ENCODE results near the gene CAMK2N1.
"Not testable (repeated sequence)": the region's sequence is repeated elsewhere in the genome, so short reads cannot be mapped to it uniquely, and the experiment has no call there.

The CAMK2N1 gene

GRCh38 chr1:20485527-20486456 lies at the start of gene CAMK2N1:
TSS of gene CAMK2N1 (minus strand) at chr1:20486210. CDS start at chr1:20485379, 831 bp downstream.
- DNase-seq (ENCODE audit: low read depth, low spot score): peak; percentile 86

DNA sequence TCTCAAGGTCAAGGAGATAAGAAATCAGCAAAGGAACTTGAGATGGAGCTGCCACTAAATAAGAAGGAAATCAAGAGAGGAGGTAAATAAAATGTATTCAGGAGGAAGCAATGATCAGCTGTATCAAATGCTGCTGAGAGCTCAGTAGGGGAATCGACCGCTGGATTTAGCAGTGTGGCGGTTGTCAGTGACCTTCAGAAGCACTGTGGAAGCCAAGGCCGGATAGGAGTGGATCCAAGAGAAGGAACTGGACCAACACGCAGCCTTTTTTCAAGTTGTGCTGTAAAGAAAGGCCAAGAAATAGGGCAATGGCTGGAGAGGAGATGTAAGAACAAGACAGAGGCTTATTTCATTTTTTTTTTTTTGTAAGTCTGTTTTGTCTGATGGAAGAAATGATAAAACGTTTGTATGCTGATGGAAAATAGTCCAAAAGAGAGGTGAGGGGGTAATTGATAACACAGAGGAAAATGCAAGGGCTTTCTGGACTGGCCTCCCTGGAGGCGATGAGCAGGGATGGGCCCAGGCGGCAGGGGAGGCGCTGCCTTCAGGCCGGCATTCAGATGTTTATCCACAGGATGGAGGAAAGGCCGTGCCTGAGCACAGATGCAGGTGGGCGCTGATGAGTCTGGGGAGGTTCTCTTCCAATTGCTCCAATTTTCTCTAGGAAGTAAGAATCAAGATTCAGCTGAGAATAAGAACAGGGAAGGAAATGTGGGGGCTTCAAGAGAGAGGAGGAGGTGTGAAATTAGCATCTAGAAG lies 48.8 kb upstream of the CAMK2N1 start:
- no peak for DNase-seq (ENCODE audit: low read depth, low spot score)

DNA sequence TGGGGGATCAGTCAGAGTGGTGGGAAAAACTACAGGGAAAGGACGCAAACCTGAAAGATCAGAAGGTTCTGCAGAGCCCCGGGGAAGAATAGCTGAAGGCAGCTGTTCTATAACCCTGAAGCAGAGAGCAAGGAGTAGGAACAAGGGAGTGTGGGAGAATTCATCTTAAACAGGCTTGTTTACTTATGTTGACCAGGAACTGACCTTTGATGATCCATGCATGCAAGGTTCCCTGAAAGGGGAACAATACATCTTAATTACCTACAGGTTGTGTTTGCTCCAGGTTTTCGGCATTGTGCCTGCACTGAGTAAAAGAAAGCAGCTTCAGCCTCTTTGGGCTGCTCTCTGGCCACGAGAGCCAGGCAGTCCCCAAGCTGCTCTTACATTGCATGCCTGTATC lies 47.6 kb upstream of the CAMK2N1 start:
- no peak for DNase-seq (ENCODE audit: low read depth, low spot score)

DNA sequence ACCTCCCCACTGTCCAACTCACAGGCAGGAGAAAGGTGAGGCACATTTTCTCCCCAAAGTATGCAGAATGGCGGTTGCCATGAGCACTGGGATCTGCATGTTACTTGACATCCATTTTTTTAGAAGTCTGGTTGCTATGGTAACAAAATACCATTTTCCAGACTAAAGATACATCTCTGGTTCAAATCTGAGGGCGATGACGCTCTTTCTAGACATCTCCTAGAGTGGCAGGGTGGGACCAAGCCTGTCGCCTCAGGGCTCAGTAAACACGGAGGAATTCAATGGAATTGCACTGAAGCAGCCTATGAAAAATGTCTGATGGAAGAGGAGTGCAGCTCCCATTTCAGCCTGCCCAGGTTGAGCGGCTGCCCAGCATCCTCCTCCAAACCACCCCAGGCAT lies 44.9 kb upstream of the CAMK2N1 start:
- DNase-seq (ENCODE audit: low read depth, low spot score): no peak

DNA sequence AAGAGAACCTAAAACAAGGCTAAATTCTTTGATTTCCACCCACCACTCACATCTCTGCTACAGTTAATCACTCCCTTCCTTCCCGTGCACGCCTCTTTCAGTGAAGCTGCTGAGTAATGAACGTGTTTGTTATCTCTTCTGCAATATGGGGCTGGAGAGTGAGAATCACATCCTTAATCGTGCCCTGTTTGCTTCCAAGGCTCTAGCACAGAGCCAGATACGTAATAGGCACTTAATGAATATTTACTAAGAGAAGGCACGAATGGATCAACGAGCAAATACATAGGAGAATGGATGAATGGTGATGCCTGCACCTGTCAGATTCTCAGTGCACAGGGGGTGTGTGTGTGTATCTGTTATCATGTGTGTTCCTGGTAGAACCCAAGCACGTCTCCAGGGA lies 44.3 kb upstream of the CAMK2N1 start:
- DNase-seq (ENCODE audit: low read depth, low spot score): no peak

DNA sequence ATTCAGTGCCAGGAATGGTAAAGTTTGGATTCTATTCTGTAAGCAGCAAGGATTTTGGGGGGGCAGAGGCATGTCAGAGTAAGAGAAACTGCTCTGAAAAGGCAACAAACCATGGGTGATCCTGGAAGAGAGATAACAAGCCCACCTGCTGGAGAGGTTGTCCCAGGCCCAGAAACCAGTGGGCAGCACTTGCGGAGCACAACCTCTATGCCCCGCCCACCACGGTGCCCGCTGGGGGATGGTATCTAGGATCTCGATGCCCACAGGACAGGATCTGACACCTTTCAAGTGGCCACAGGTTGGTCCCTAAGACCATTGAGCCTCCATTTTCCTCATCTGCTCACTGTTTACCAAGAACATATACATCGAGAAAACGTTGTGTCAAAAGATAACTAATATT lies 42.2 kb upstream of the CAMK2N1 start:
- no peak for DNase-seq (ENCODE audit: low read depth, low spot score)

DNA sequence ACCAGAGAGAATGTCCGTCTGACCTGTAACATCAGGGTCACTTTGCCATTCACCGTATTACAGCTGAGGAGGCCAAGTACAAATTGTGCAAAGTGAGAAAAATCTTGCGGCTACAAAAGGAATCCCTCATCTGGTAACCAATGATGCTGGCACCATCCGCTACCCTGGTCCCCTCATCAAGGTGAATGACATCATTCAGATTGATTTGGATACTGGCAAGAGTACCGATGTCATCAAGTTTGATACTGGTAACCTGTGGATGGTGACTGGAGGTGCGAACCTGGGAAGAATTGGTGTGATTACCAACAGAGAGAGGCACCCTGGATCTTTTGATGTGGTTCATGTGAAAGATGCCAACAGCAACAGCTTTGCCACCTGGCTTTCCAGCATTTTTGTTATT lies 40.3 kb upstream of the CAMK2N1 start:
- no peak for DNase-seq (ENCODE audit: low read depth, low spot score)

GRCh38 chr1:20521960-20522861 lies 36.2 kb upstream of the CAMK2N1 start:
- peak; percentile 89 for DNase-seq (ENCODE audit: low read depth, low spot score)

- DNase-seq (ENCODE audit: low read depth, low spot score): not testable (repeated sequence)
These were observed 33.7 kb upstream of the CAMK2N1 start for GRCh38 chr1:20519609-20520262.

GRCh38 chr1:20511518-20512428 lies 25.8 kb upstream of the CAMK2N1 start:
- no peak for DNase-seq (ENCODE audit: low read depth, low spot score)

DNA sequence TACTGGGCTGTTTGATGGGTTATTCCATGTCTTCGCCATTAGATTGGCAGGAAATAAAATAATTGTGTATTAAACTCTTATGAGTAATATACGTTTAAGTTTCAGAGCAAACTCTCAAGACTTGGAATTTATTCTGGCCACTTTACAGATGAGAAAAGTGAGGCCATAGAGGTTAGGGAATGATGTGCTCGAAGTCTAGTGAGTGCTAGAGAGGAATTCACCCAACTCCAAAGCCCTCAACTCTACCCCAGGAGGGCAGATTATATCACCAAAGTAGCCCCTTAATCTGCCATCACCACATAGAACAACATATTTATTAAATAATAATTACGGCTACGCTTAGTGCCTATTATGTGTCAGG lies 22.4 kb upstream of the CAMK2N1 start:
- DNase-seq (ENCODE audit: low read depth, low spot score): no peak

DNA sequence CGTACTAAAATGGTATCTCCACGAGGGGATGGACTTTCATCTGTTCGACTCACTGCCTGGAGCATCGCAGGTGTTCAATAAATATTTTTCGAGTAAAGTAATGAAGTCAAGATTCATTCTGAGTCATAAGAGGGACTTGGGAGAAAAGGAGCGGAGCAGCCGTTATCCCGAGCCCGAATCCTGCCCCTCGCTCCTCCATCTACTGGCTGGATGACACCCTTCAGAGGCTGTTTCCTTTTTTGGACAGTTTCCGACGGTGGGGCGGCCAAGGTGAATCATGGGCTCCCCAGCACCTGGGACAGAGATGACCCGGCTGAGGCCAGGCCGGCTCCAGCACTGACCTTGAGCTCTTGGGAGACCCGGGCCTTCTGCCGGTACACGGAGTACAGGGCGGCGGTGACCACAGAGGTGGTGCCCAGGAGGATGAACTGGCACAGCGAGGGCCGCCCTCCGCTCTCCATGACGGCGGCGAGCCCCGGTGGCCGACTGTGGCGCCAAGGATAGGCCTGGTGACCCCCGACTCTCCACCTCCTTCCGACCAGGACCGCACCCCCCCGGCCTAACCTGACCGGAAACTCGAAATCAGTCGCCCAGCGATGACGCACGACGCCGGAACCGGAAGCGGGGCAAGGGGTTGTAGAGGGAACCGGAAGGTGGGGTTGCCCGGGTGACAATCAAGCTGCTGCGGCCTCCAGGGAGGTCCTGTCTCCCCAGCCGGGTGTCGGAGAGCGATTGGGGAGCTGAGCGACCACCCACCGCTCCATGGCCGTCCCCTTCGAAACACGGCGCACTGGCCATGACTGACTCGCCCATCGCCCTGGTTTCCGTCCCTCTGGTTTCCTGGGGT lies 21.8 kb upstream of the CAMK2N1 start, which contains the start of gene MUL1:
Gene MUL1 (minus strand): TSS at position 588 of the 847 bp plus-strand sequence. CDS start 127 bp downstream, at position 461.
- DNase-seq (ENCODE audit: low read depth, low spot score): peak; percentile 97

DNA sequence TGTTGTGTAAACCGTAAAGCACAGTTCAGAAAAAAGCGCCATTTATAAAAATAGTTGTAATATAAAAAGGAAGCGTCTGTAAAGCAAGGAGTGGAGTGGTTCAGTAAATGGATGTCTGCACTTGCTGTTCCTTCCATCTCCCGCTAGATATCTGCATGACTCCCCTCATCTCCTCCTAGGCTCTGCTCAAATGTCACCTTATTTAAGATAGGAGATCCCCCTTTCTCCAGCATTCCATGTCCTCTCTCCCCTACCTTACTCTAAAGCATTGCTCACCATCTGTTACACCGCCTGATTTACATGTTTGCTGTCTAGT lies 21.2 kb upstream of the CAMK2N1 start:
- DNase-seq (ENCODE audit: low read depth, low spot score): no peak

- no peak for DNase-seq (ENCODE audit: low read depth, low spot score)
These were observed 19.5 kb upstream of the CAMK2N1 start for GRCh38 chr1:20505488-20505887.

DNA sequence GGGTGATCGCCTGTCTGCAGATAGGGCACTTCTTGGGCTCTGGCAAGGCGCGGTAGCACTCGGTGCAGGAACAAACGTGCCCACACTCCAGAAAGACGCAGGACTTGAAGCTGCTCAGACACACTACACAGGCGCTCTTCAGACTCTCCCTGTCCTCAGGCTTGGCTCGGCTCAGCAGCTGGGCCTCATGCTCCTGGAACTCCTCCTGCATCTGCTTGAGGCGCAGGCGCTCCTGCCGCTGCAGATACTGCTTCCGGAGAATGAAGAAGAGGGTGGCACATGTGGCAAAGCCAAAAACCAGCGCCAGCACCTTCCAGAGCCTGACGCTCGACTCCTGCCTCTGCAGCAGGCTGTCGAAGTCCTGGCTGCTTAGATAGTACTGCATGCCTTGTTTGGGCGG lies 14.7 kb upstream of the CAMK2N1 start:
- DNase-seq (ENCODE audit: low read depth, low spot score): no peak

GRCh38 chr1:20499718-20500117 lies 13.7 kb upstream of the CAMK2N1 start:
- no peak for DNase-seq (ENCODE audit: low read depth, low spot score)

GRCh38 chr1:20499105-20499504 lies 13.1 kb upstream of the CAMK2N1 start:
- no peak for DNase-seq (ENCODE audit: low read depth, low spot score)

- no peak for DNase-seq (ENCODE audit: low read depth, low spot score)
These were observed 12.1 kb upstream of the CAMK2N1 start for GRCh38 chr1:20498116-20498515.

- no peak for DNase-seq (ENCODE audit: low read depth, low spot score)
These were observed 11.5 kb upstream of the CAMK2N1 start for GRCh38 chr1:20497506-20497905.

All from astrocyte of the hippocampus (primary cell).